IMR-90 (cell line): ENCODE data around the gene GYS1. TPM values are rescaled to one million over a fixed set of nuclear protein-coding genes. Genes with fewer than 3 reads are reported as not detected.

ENCODE experiments used
- ATAC-seq: fragments of 200-7000 bp; cut with Tn5 transposase; 2 replicates; pipeline ENCODE4 v1.9.1; 2020; ENCODE audit warnings: low read depth, mild to moderate bottlenecking, moderate library complexity
- Bru-seq: library from RNA; stranded (reverse); fragments of 400-500 nt; gene quantifications from one replicate; lab custom pipeline; 2021; lab: Mats Ljungman, UMichigan
- BruChase-seq, 2 experiments: library from RNA; stranded (reverse); fragments of 400-500 nt; gene quantifications; one replicate each; lab custom pipeline; 2021; lab: Mats Ljungman, UMichigan
- BruUV-seq: library from RNA; stranded (reverse); fragments of 400-500 nt; replicated peaks from 2 replicates; lab custom pipeline; 2021; lab: Mats Ljungman, UMichigan
- CTCF ChIA-PET: fragments of 300-600 bp; formaldehyde crosslinking; extraction: SDS; loops from one replicate; lab custom pipeline; 2021; ENCODE audit warnings: antibody characterized with exemption; lab: Yijun Ruan, JAX
- POLR2A ChIA-PET: fragments of 300-600 bp; sonication (Branson Sonifier 250); formaldehyde crosslinking; loops from one replicate; lab custom pipeline; 2022; ENCODE audit warnings: antibody characterized with exemption; ENCODE audit not compliant: unreplicated experiment; lab: Charles Lee
- DNase-seq: peaks from one replicate; pipeline ENCODE4 v3.0.0; 2013
- H2AFZ ChIP-seq: replicated peaks from 2 replicates; pipeline ENCODE3; 2013; ENCODE audit warnings: low read length, mild to moderate bottlenecking; ENCODE audit not compliant: poor library complexity
- H2AK5ac ChIP-seq: 2 replicates; pipeline ENCODE4 v1.6.1; 2013; ENCODE audit warnings: low read depth, low read length, inconsistent platforms
- H2AK9ac ChIP-seq: replicated peaks from 2 replicates; pipeline ENCODE3; 2013; ENCODE audit warnings: mild to moderate bottlenecking, low read depth, low read length, moderate library complexity; ENCODE audit not compliant: poor library complexity
- H2BK120ac ChIP-seq: 2 replicates; pipeline ENCODE4 v1.6.1; 2013; ENCODE audit warnings: low read depth, low read length, inconsistent platforms
- H2BK15ac ChIP-seq: 3 replicates; pipeline ENCODE4 v1.6.1; 2013; ENCODE audit warnings: low read depth, low read length, inconsistent platforms
- H2BK20ac ChIP-seq: 2 replicates; pipeline ENCODE4 v1.6.1; 2013; ENCODE audit warnings: low read depth, mild to moderate bottlenecking, inconsistent platforms, low read length, moderate library complexity
- H2BK5ac ChIP-seq: 2 replicates; pipeline ENCODE4 v1.6.1; 2013; ENCODE audit warnings: mild to moderate bottlenecking, low read depth, low read length, inconsistent platforms; ENCODE audit not compliant: poor library complexity, severe bottlenecking
- H3K14ac ChIP-seq: replicated peaks from 2 replicates; pipeline ENCODE4 v1.6.1; 2013; ENCODE audit warnings: low read depth, low read length, inconsistent platforms
- H3K18ac ChIP-seq: 2 replicates; pipeline ENCODE4 v1.6.1; 2013; ENCODE audit warnings: low read depth, low read length, control low read depth
- H3K23ac ChIP-seq: 2 replicates; pipeline ENCODE4 v1.6.1; 2013; ENCODE audit warnings: low read depth, low read length, inconsistent platforms
- H3K27ac ChIP-seq: 2 replicates; pipeline ENCODE4 v1.5.1; 2013; ENCODE audit warnings: mild to moderate bottlenecking, control low read depth, low read length; ENCODE audit not compliant: insufficient read depth
- H3K27me3 ChIP-seq: 2 replicates; pipeline ENCODE4 v1.6.1; 2013; ENCODE audit warnings: low read length; ENCODE audit not compliant: control insufficient read depth, insufficient read depth
- H3K36me3 ChIP-seq: 2 replicates; pipeline ENCODE4 v1.6.1; 2013; ENCODE audit warnings: low read length, mixed read lengths; ENCODE audit not compliant: control insufficient read depth, insufficient read depth
- H3K4ac ChIP-seq: 2 replicates; pipeline ENCODE4 v1.6.1; 2013; ENCODE audit warnings: low read depth, low read length, inconsistent platforms
- H3K4me1 ChIP-seq: 2 replicates; pipeline ENCODE4 v1.6.1; 2013; ENCODE audit warnings: low read length, mixed read lengths; ENCODE audit not compliant: control insufficient read depth, insufficient read depth
- H3K4me2 ChIP-seq: 2 replicates; pipeline ENCODE4 v1.6.1; 2013; ENCODE audit warnings: low read depth, mild to moderate bottlenecking, control low read depth, low read length, moderate library complexity
- H3K4me3 ChIP-seq: 2 replicates; pipeline ENCODE4 v1.5.1; 2013; ENCODE audit warnings: low read depth, mild to moderate bottlenecking, control low read depth, low read length, moderate library complexity; ENCODE audit not compliant: insufficient read depth
- H3K56ac ChIP-seq: 2 replicates; pipeline ENCODE4 v1.6.1; 2013; ENCODE audit warnings: low read length, inconsistent platforms; ENCODE audit not compliant: insufficient read depth; ENCODE audit errors: extremely low read depth
- H3K79me1 ChIP-seq, 2 experiments: 2 replicates each; pipeline ENCODE4 v1.6.1; 2013; ENCODE audit warnings: low read length in 2 of 2, inconsistent platforms in 1 of 2, low read depth in 1 of 2
- H3K9ac ChIP-seq: 2 replicates; pipeline ENCODE4 v1.6.1; 2013; ENCODE audit warnings: low read depth, low read length, control low read depth
- H3K9me1 ChIP-seq: 2 replicates; pipeline ENCODE4 v1.6.1; 2013; ENCODE audit warnings: low read length, inconsistent platforms; ENCODE audit not compliant: insufficient read depth
- H3K9me3 ChIP-seq: 2 replicates; pipeline ENCODE4 v1.6.1; 2013; ENCODE audit warnings: low read length; ENCODE audit not compliant: control insufficient read depth, insufficient read depth
- H4K20me1 ChIP-seq: 2 replicates; pipeline ENCODE4 v1.6.1; 2013; ENCODE audit warnings: low read length, inconsistent platforms; ENCODE audit not compliant: insufficient read depth
- H4K5ac ChIP-seq: 2 replicates; pipeline ENCODE4 v1.6.1; 2013; ENCODE audit warnings: mild to moderate bottlenecking, low read depth, low read length, control low read depth
- H4K8ac ChIP-seq, 2 experiments: 2 replicates each; pipeline ENCODE4 v1.6.1; 2013; ENCODE audit warnings: low read depth in 2 of 2, low read length in 2 of 2, control low read depth in 1 of 2, inconsistent platforms in 1 of 2
- H4K91ac ChIP-seq: 2 replicates; pipeline ENCODE4 v1.6.1; 2013; ENCODE audit warnings: low read depth, low read length, inconsistent platforms; ENCODE audit not compliant: insufficient read depth
- BHLHE40 ChIP-seq: fragments of 150-350 bp; IDR thresholded peaks from 2 replicates; pipeline ENCODE4 v1.6.1; 2016; ENCODE audit warnings: mild to moderate bottlenecking, low read depth, low read length
- CEBPB ChIP-seq: IDR thresholded peaks from 2 replicates; pipeline ENCODE4 v1.6.1; 2012; ENCODE audit warnings: low read depth, low read length, improper control_type of control experiment
- CHD1 ChIP-seq: IDR thresholded peaks from 2 replicates; pipeline ENCODE4 v1.6.1; 2012; ENCODE audit warnings: low read depth, low read length, improper control_type of control experiment
- ELK1 ChIP-seq: fragments of 150-350 bp; IDR thresholded peaks from 2 replicates; pipeline ENCODE4 v1.6.1; 2016; ENCODE audit warnings: low read depth, mild to moderate bottlenecking, low read length, moderate library complexity, borderline replicate concordance
- FOS ChIP-seq: fragments of 150-350 bp; IDR thresholded peaks from 2 replicates; pipeline ENCODE4 v1.6.1; 2016; ENCODE audit warnings: low read depth, low read length
- MAFK ChIP-seq: IDR thresholded peaks from 2 replicates; pipeline ENCODE4 v1.6.1; 2012; ENCODE audit warnings: low read depth, low read length, improper control_type of control experiment
- MAZ ChIP-seq: IDR thresholded peaks from 2 replicates; pipeline ENCODE4 v1.6.1; 2012; ENCODE audit warnings: low read depth, mild to moderate bottlenecking, low read length, improper control_type of control experiment, moderate library complexity, borderline replicate concordance
- MXI1 ChIP-seq: IDR thresholded peaks from 2 replicates; pipeline ENCODE4 v1.6.1; 2012; ENCODE audit warnings: low read depth, mild to moderate bottlenecking, low read length, moderate library complexity, borderline replicate concordance
- POLR2A ChIP-seq: IDR thresholded peaks from 2 replicates; pipeline ENCODE4 v1.6.1; 2012; ENCODE audit warnings: mild to moderate bottlenecking, low read depth, low read length
- RCOR1 ChIP-seq: IDR thresholded peaks from 2 replicates; pipeline ENCODE4 v1.6.1; 2012; ENCODE audit warnings: mild to moderate bottlenecking, low read length, improper control_type of control experiment; ENCODE audit not compliant: insufficient replicate concordance
- RFX5 ChIP-seq: IDR thresholded peaks from 2 replicates; pipeline ENCODE4 v1.8.0; 2012; ENCODE audit warnings: low read depth, mild to moderate bottlenecking, low read length, moderate library complexity
- whole genome bisulfite sequencing, 2 experiments: methylation state at CpG; one replicate each; pipeline versions ENCODE4 v1.1.5 to v1.1.7; 2013; ENCODE audit warnings: missing lambda C conversion rate in 2 of 2; ENCODE audit not compliant: insufficient read length in 1 of 2; ENCODE audit errors: extremely low coverage in 2 of 2; 5-methylcytosine and 5-hydroxymethylcytosine counted together
- dilution Hi-C: fragments of 300-500 bp; cut with HindIII; formaldehyde crosslinking; loops from one replicate; pipeline ENCODE4 v1.14.3; 2018; ENCODE audit warnings: low sequenced_read_pairs; ENCODE audit not compliant: unreplicated experiment
- in situ Hi-C: fragments of 300-500 bp; cut with MboI; formaldehyde crosslinking; loops from 3 replicates; pipeline ENCODE4 v1.14.3; 2019; ENCODE audit warnings: low sequenced_read_pairs, inconsistent platforms, mixed read lengths
- intact Hi-C: fragments of 100-400 bp; cut with micrococcal nuclease; formaldehyde crosslinking; loops from 2 replicates; pipeline ENCODE4 v1.10.0; 2022
- long read RNA-seq: library from polyadenylated mRNA; unstranded; transcript quantifications from one replicate; pipeline ENCODE4 v2.0.0, GENCODE V29; 2021; ENCODE audit not compliant: unreplicated experiment
- polyA plus RNA-seq, 3 experiments: library from polyadenylated mRNA; depleted of rRNA; stranded (reverse); fragments of >200 nt; gene quantifications; 2 replicates each; pipeline ENCODE4 v1.2.3, GENCODE V29; 2012; ENCODE audit warnings: low replicate concordance in 1 of 3
- total RNA-seq: library from RNA; depleted of rRNA; stranded (reverse); fragments of >200 nt; gene quantifications from 2 replicates; pipeline ENCODE4 v1.2.3, GENCODE V29; 2012; rRNA removed
- TF ChIP-seq, protein P1 (sequence below): conservative IDR thresholded peaks from 2 replicates; pipeline ENCODE4 v1.5.1; 2012; ENCODE audit warnings: mild to moderate bottlenecking, low read depth, low read length, improper control_type of control experiment

Gene GYS1
- total RNA-seq (36.1 and 38.7 TPM in 2 replicates), polyA plus RNA-seq (2012; rRNA removed) (72.2 and 74.8 TPM in 2 replicates), Bru-seq, nascent RNA (percentile 85 among the genes with signal in this experiment), BruChase-seq, experiment 1, labeled RNA remaining after a 6-hour chase (percentile 91 among the genes with signal in this experiment), BruChase-seq, experiment 2, labeled RNA remaining after a 2-hour chase (percentile 90 among the genes with signal in this experiment)
- polyA plus RNA-seq (2012; cell fraction: cytosol; rRNA removed): 45.5 and 80.8 TPM in 2 replicates
- 129 and 196 TPM in 2 replicates for polyA plus RNA-seq (2012; cell fraction: nucleus; rRNA removed; ENCODE audit: low replicate concordance)
- long read RNA-seq, partial matches to known transcripts: 3 of 13 reads
- long read RNA-seq, other reads (novel, unspliced or antisense): 8 of 13 reads

DNA sequence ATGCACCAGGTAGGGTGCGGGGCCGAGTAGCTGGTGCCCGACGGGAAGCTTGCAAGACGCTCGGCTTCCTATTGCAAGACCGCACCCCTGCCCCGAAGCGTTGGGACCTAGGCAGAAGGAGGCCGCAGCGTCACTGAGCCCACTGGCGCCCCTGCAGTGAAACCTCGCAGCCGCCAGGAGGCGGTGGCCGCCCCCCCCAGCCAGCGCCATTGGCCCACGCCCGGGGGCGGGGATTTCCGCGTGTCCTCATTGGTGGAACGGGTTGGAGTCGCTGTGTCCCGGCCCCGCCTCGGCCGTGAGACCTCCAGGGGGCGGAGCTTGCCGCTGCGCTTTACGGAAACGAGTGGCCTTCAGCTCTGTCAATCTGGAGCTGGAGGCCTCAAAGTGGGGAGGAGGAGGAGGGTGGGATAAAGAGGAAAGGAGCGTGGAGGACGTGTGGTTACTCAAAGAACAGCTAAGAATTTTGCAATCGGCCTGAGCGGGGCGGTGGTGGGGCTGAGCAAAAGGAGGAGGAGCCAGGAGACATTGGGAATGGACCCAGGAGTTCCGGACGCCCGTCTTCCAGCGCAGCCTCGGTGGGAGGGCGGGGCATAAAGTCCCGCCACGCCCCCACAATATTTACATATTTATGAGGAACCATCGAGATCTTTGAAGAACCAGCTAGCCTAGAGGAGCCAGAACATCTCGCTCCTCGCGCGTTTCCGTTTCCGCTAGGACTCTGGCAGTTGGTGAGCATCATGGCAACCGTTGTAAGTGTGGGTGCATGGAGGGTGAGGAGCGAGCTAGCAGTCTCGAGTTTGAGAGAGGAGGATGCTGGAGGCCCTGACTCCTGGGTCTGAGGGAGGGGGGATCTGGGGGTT, at the start of gene GYS1, which contains the start of gene RUVBL2:
Gene GYS1, minus strand, starts transcription at position 135 of the 860 bp plus-strand sequence. CDS start 197 bp downstream, outside the sequence.
Gene RUVBL2, plus strand, starts transcription at position 713 of the 860 bp plus-strand sequence. Its CDS starts 25 bp downstream, at position 738.
- intact Hi-C loops (loop anchor here (5.0 to 10.0 kb wide), 3 partner anchors 64 to 211 kb away; partner anchors contain the start of genes CGB7 and KCNA7), in situ Hi-C loops (no loop called here), dilution Hi-C loops (no loop called here)
- Histone ChIP-seq H4K91ac (peak within 1 kb of the TSS; percentile 91), H3K27ac (peak within 1 kb of the TSS; percentile 85), H3K9me1 (0 out of 2 replicates have a peak, but pooled peaks cover 3% of the 10 kb centered on the region), H3K23ac (peak within 1 kb of the TSS; percentile 94), H2BK20ac (no peak within 1 kb of the TSS), H3K36me3 (peaks cover 12% of the 10 kb centered on the region), H3K56ac (peak within 1 kb of the TSS; percentile 68), H2BK15ac (peak within 1 kb of the TSS; percentile 12; the same call in 1 of the 3 replicates), H3K4ac (peak within 1 kb of the TSS; percentile 93), H4K8ac (peak within 1 kb of the TSS; percentile 48 to 75), H2AK9ac (peak within 1 kb of the TSS; percentile 95), H4K5ac (peak within 1 kb of the TSS; percentile 41; the same call in 1 of the 2 replicates), H2AK5ac (peak within 1 kb of the TSS; percentile 93), H3K4me3 (peak within 1 kb of the TSS; percentile 78), H3K18ac (peak within 1 kb of the TSS; percentile 35), H3K27me3 (no peaks in the 10 kb centered on the region), H2BK5ac (peak within 1 kb of the TSS; percentile 77), H3K4me1 (peaks cover 12% of the 10 kb centered on the region), H3K9ac (peak within 1 kb of the TSS; percentile 92), H3K79me1 (peaks cover 16 to 73% of the 10 kb centered on the region in 2 experiments), H2BK120ac (peak within 1 kb of the TSS; percentile 54; the same call in 1 of the 2 replicates), H2AFZ (peak within 1 kb of the TSS; percentile 88), H3K4me2 (peak within 1 kb of the TSS; percentile 98), H4K20me1 (peaks cover 27% of the 10 kb centered on the region), H3K9me3 (no peaks in the 10 kb centered on the region), H3K14ac (peak within 1 kb of the TSS; percentile 93)
- ChIA-PET CTCF (interaction anchor here (0.6 to 1.9 kb wide), 17 partner anchors 10 to 277 kb away, joined by 3 to 9 read pairs (median 4); no protein-coding TSS in a partner anchor), POLR2A (interaction anchor here (0.9 kb wide), 1 partner anchor 118 kb away, joined by 3 read pairs; no protein-coding TSS in a partner anchor)
- WGBS, 2 experiments: 0% methylated on average over 16 of the region's 56 CpGs; no CpG with 5 or more reads in 1 of the 2 experiments
- no TSS peak for BruUV-seq
- DNase-seq (peak; percentile 99), ATAC-seq (peak; percentile 93)
- TF ChIP-seq, protein P1, sequence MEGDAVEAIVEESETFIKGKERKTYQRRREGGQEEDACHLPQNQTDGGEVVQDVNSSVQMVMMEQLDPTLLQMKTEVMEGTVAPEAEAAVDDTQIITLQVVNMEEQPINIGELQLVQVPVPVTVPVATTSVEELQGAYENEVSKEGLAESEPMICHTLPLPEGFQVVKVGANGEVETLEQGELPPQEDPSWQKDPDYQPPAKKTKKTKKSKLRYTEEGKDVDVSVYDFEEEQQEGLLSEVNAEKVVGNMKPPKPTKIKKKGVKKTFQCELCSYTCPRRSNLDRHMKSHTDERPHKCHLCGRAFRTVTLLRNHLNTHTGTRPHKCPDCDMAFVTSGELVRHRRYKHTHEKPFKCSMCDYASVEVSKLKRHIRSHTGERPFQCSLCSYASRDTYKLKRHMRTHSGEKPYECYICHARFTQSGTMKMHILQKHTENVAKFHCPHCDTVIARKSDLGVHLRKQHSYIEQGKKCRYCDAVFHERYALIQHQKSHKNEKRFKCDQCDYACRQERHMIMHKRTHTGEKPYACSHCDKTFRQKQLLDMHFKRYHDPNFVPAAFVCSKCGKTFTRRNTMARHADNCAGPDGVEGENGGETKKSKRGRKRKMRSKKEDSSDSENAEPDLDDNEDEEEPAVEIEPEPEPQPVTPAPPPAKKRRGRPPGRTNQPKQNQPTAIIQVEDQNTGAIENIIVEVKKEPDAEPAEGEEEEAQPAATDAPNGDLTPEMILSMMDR: peak; percentile 99
- TF ChIP-seq MXI1 (peak; percentile 68; the same call in 1 of the 2 replicates), POLR2A (peak; percentile 77), CEBPB (peak; percentile 97), MAFK (no peak), CHD1 (no peak), RCOR1 (no peak), FOS (no peak; the same call in 1 of the 2 replicates), ELK1 (no peak), RFX5 (no peak), MAZ (peak; percentile 90; the same call in 1 of the 2 replicates), BHLHE40 (no peak; the same call in 1 of the 2 replicates)
